ENCODE data around the gene ZFAND2B.
"Not testable (repeated sequence)": the region's sequence is repeated elsewhere in the genome, so short reads cannot be mapped to it uniquely, and the experiment has no call there.

ZFAND2B gene

GRCh38 chr2:219251656-219252055 is 45.1 kb downstream of the ZFAND2B start:
- DNase-seq, result no peak

GRCh38 chr2:219252084-219252483 is 45.5 kb downstream of the ZFAND2B start:
- DNase-seq, result peak in 1 of 5 experiments; percentile 57

GRCh38 chr2:219252570-219252899 is 46.0 kb downstream of the ZFAND2B start:
- DNase-seq, result no peak

- peak in 3 of 5 experiments; percentile 26 to 83 (median 49) for DNase-seq
Observed at GRCh38 chr2:219252900-219253752, 46.5 kb downstream of the ZFAND2B start, which contains the start of gene TUBA4B. Gene TUBA4B (plus strand): TSS chr2:219253243. CDS start chr2:219253408, 165 bp downstream.

GRCh38 chr2:219253753-219254589 is 47.4 kb downstream of the ZFAND2B start, which contains the start of gene TUBA4A:
Gene TUBA4A (minus strand): TSS chr2:219253918. CDS start chr2:219253858, 60 bp downstream.
- peak; percentile 82 to 92 (median 89) for DNase-seq

- DNase-seq, result peak in 3 of 5 experiments; percentile 13 to 77 (median 65)
Observed at GRCh38 chr2:219254590-219255201, 48.1 kb downstream of the ZFAND2B start.

- DNase-seq, result not testable (repeated sequence)
Observed at GRCh38 chr2:219258942-219259341, 52.4 kb downstream of the ZFAND2B start.
